ENCODE data around the gene ZNF610. TPM values are rescaled to one million over a fixed set of nuclear protein-coding genes. Genes with fewer than 3 reads are reported as not detected.

The ZNF610 gene
- total RNA-seq, 1 donor from 2014 or later = 7.5 TPM

- Mint-ChIP-seq H3K27ac (ENCODE audit: unreplicated experiment) (peak overlapping the region; percentile 66), H3K9me3 (ENCODE audit: unreplicated experiment) (no peaks in the 10 kb centered on the region), H3K36me3 (ENCODE audit: low read depth, unreplicated experiment) (peaks cover 32% of the 10 kb centered on the region), H3K4me1 (ENCODE audit: unreplicated experiment) (no peaks in the 10 kb centered on the region), H3K27me3 (ENCODE audit: unreplicated experiment) (peaks cover 3% of the 10 kb centered on the region), H3K4me3 (ENCODE audit: unreplicated experiment) (peak overlapping the region; percentile 43)
- TF ChIP-seq CTCF (IDR thresholded peaks at IDR 0.05; ENCODE audit: unreplicated experiment) = no peak
- no peak for DNase-seq (ENCODE audit: low spot score)
Measured at GRCh38 chr19:52345162-52345561, 9.1 kb downstream of the ZNF610 start.

- peaks cover 72% of the 10 kb centered on the region for H3K36me3 Mint-ChIP-seq (ENCODE audit: low read depth, unreplicated experiment)
- no peaks in the 10 kb centered on the region for H3K4me1 Mint-ChIP-seq (ENCODE audit: unreplicated experiment)
- peak overlapping the region; percentile 61 for H3K27ac Mint-ChIP-seq (ENCODE audit: unreplicated experiment)
- peak overlapping the region; percentile 56 for H3K4me3 Mint-ChIP-seq (ENCODE audit: unreplicated experiment)
- peaks cover 6% of the 10 kb centered on the region for H3K9me3 Mint-ChIP-seq (ENCODE audit: unreplicated experiment)
- TF ChIP-seq CTCF (IDR thresholded peaks at IDR 0.05; ENCODE audit: unreplicated experiment) = no peak
- peaks cover 7% of the 10 kb centered on the region for H3K27me3 Mint-ChIP-seq (ENCODE audit: unreplicated experiment)
- DNase-seq (ENCODE audit: low spot score) = peak; percentile 4
Measured at GRCh38 chr19:52351512-52351911, 15.5 kb downstream of the ZNF610 start.

GRCh38 chr19:52366414-52366824 lies 30.4 kb downstream of the ZNF610 start:
- H3K27ac Mint-ChIP-seq (ENCODE audit: unreplicated experiment) = no peak overlapping the region
- peak overlapping the region; percentile 48 for H3K4me3 Mint-ChIP-seq (ENCODE audit: unreplicated experiment)
- no peak for TF ChIP-seq CTCF (IDR thresholded peaks at IDR 0.05; ENCODE audit: unreplicated experiment)
- H3K9me3 Mint-ChIP-seq (ENCODE audit: unreplicated experiment) = peaks cover 41% of the 10 kb centered on the region
- peaks cover 55% of the 10 kb centered on the region for H3K36me3 Mint-ChIP-seq (ENCODE audit: low read depth, unreplicated experiment)
- no peaks in the 10 kb centered on the region for H3K4me1 Mint-ChIP-seq (ENCODE audit: unreplicated experiment)
- peaks cover 2% of the 10 kb centered on the region for H3K27me3 Mint-ChIP-seq (ENCODE audit: unreplicated experiment)
- DNase-seq (ENCODE audit: low spot score) = no peak

- peak; percentile 72 for DNase-seq (ENCODE audit: low spot score)
- TF ChIP-seq CTCF (IDR thresholded peaks at IDR 0.05; ENCODE audit: unreplicated experiment) = no peak
- Mint-ChIP-seq H3K4me1 (ENCODE audit: unreplicated experiment) (no peaks in the 10 kb centered on the region), H3K27ac (ENCODE audit: unreplicated experiment) (peak within 1 kb of the TSS; percentile 94), H3K27me3 (ENCODE audit: unreplicated experiment) (peaks cover 2% of the 10 kb centered on the region), H3K4me3 (ENCODE audit: unreplicated experiment) (peak within 1 kb of the TSS; percentile 83), H3K9me3 (ENCODE audit: unreplicated experiment) (peaks cover 45% of the 10 kb centered on the region), H3K36me3 (ENCODE audit: low read depth, unreplicated experiment) (peaks cover 59% of the 10 kb centered on the region)
Measured at GRCh38 chr19:52369559-52370340, 33.7 kb downstream of the ZNF610 start, which contains the start of gene ZNF880. Gene ZNF880 (plus strand): TSS chr19:52369923. CDS start chr19:52369966, 43 bp downstream.

GRCh38 chr19:52370341-52370710 lies 34.3 kb downstream of the ZNF610 start:
- Mint-ChIP-seq H3K4me3 (ENCODE audit: unreplicated experiment) (peak overlapping the region; percentile 83), H3K4me1 (ENCODE audit: unreplicated experiment) (no peaks in the 10 kb centered on the region), H3K9me3 (ENCODE audit: unreplicated experiment) (peaks cover 47% of the 10 kb centered on the region), H3K27ac (ENCODE audit: unreplicated experiment) (peak overlapping the region; percentile 94), H3K27me3 (ENCODE audit: unreplicated experiment) (peaks cover 2% of the 10 kb centered on the region), H3K36me3 (ENCODE audit: low read depth, unreplicated experiment) (peaks cover 60% of the 10 kb centered on the region)
- no peak for DNase-seq (ENCODE audit: low spot score)
- TF ChIP-seq CTCF (IDR thresholded peaks at IDR 0.05; ENCODE audit: unreplicated experiment) = no peak

All from endothelial cell (in vitro differentiated cells).